ENCODE results near the gene CR1.
"Not testable (repeated sequence)": the region's sequence is repeated elsewhere in the genome, so short reads cannot be mapped to it uniquely, and the experiment has no call there.

Gene CR1

DNA sequence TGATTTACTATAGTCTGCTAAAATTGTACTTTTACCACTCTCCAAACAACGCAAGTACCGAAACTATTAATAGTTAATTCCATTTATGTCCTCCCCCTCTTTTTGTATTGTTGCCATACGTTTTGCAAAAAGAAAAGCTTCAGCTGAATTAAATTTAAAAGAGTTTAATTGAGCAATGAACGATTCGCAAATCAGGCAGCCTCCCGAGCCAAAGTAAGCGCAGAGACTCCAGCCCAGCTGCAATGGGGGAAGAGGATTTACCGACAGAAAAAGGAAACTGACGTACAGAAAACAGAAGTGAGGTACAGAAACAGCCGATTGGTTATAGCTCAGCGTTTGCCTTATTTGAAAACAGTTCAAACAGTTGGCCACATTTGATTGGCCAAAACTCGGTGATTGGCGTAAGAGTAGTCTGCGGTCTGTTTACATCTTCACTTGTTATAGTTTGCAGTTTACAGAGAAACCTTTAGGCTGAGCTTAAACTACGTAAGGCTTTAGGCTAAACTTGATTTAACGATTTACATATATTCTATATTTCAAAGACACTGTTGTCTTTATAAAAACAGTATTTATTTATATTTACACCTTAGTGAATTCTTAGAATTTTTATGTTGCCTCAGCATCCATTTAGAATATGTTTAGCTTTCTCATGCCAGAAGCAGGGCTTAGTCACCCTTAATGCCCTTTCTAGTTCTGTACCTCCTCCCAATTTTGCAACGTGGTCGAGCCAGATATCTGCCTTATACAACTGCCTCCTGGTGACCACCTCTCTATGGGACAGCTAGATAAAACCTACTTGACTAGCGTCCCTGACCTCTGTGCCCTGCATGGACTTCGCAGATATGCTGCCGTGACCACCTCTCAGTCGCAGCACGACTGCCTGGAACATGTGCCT lies 23.8 kb downstream of the CR1 start:
- DNase-seq (ENCODE audit: low read depth) = no peak
- TF ChIP-seq CTCF (conservative IDR thresholded peaks at IDR 0.05; ENCODE audit: low read depth, low read length) = no peak
- no peak overlapping the region for H3K4me3 ChIP-seq (ENCODE audit: low read depth, low read length)

- DNase-seq (ENCODE audit: low read depth) = not testable (repeated sequence)
Observed at GRCh38 chr1:207520400-207521345, 24.7 kb downstream of the CR1 start.

DNA sequence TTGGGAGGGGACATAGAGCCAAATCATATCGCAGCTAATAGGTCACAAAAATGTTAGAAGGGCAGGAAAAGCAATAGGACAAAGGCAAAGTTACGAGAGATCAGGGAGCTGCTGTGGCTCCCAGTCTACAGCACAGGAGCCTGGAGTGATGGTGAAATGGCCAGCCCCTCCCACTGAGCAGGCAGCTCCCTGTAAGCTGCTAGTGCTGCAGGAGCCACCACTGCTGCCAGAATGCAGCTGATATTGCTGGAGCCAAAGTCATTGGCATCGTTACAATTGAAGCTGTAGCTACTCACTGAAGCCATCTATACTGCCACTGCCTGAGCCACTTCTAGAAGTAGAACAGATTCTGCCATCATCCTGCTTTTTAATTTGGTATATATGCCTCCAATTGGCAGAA lies 29.3 kb downstream of the CR1 start:
- DNase-seq (ENCODE audit: low read depth) = not testable (repeated sequence)

More at GRCh38 chr1:207520400-207521345, 24.7 kb downstream of the CR1 start:
- H3K4me3 ChIP-seq (ENCODE audit: low read depth, low read length) = not testable (repeated sequence)

DNA sequence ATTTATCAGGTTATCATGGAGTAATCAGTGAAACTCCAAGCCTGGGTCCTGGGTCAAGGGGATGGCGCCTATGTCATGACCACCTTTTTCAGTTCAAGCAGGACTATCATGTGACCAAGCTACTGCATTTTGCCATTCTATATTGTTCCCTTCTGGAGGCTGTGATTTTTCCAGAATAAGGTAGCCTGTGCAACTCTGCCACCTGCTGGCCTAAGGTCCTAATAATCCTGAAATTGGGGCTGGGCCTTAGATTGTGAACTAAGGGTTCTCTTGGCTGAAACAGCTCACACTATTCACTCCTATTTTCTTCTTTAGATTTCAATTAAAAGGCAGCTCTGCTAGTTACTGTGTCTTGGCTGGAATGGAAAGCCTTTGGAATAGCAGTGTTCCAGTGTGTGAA lies 32.4 kb downstream of the CR1 start:
- DNase-seq (ENCODE audit: low read depth); H3K4me3 ChIP-seq (ENCODE audit: low read depth, low read length): not testable (repeated sequence)

More for the DNA sequence above, 29.3 kb downstream of the CR1 start:
- H3K4me3 ChIP-seq (ENCODE audit: low read depth, low read length) = not testable (repeated sequence)

DNA sequence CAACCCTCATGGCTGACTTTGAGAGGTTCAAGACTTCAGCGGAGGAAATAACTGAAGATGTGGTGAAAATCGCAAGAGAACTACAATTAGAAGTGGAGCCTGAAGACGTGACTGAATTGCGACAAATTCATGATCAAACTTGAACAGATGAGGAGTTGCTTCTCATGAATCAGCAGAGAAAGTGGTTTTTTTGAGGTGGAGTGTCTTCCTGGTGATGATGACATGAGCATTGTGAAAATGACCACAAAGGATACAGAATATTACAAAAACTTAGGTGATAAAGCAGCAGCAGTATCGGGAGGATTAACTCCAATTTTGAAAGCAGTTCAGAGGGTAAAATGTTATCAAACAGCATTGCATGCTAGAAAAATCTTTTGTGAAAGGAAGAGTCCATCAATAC lies 40.3 kb downstream of the CR1 start:
- DNase-seq (ENCODE audit: low read depth); H3K4me3 ChIP-seq (ENCODE audit: low read depth, low read length): not testable (repeated sequence)

DNA sequence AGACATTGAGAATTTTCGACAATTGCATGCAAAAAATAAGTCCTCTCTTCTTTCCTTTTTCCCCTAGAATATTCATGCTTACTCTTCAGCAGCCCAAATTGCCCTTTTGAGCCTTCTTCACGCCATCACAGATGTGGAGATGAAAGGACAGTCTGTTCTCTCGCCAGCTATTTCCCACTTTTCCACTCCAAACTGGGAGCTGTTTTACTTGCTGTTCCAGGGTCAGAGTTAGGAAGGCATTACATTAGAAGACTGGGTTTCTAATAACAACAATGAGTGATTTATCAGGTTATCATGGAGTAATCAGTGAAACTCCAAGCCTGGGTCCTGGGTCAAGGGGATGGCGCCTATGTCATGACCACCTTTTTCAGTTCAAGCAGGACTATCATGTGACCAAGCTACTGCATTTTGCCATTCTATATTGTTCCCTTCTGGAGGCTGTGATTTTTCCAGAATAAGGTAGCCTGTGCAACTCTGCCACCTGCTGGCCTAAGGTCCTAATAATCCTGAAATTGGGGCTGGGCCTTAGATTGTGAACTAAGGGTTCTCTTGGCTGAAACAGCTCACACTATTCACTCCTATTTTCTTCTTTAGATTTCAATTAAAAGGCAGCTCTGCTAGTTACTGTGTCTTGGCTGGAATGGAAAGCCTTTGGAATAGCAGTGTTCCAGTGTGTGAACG lies 50.9 kb downstream of the CR1 start:
- not testable (repeated sequence) for DNase-seq (ENCODE audit: low read depth); H3K4me3 ChIP-seq (ENCODE audit: low read depth, low read length)

- not testable (repeated sequence) for DNase-seq (ENCODE audit: low read depth)
Observed at GRCh38 chr1:207554823-207555222, 58.9 kb downstream of the CR1 start.

GRCh38 chr1:207565546-207566468 lies 69.8 kb downstream of the CR1 start:
- peak; percentile 27 for DNase-seq (ENCODE audit: low read depth)
- H3K4me3 ChIP-seq (ENCODE audit: low read depth, low read length) = no peak overlapping the region
- TF ChIP-seq CTCF (conservative IDR thresholded peaks at IDR 0.05; ENCODE audit: low read depth, low read length) = peak; percentile 59

More at GRCh38 chr1:207554823-207555222, 58.9 kb downstream of the CR1 start:
- H3K4me3 ChIP-seq (ENCODE audit: low read depth, low read length) = not testable (repeated sequence)

- H3K4me3 ChIP-seq (ENCODE audit: low read depth, low read length); DNase-seq (ENCODE audit: low read depth): not testable (repeated sequence)
Observed at GRCh38 chr1:207571926-207572325, 76.0 kb downstream of the CR1 start.

GRCh38 chr1:207573074-207573473 lies 77.1 kb downstream of the CR1 start:
- not testable (repeated sequence) for H3K4me3 ChIP-seq (ENCODE audit: low read depth, low read length); DNase-seq (ENCODE audit: low read depth)

DNA sequence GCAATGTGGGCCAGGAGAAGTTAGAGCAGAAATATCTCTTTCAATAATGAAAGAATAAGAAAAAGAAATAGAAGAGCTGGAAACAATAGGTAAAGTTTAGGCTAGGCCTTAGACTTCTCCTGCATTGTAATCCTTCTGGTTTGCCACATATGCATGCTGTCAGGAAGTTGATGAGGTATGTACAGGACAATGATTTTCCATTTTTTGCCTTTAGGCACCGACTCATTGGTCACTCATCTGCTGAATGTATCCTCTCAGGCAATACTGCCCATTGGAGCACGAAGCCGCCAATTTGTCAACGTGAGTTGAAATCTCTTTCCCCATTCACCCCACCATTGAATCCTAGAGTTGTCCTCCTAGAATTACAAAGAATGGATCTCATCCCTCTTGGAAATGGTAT lies 79.4 kb downstream of the CR1 start:
- H3K4me3 ChIP-seq (ENCODE audit: low read depth, low read length); DNase-seq (ENCODE audit: low read depth): not testable (repeated sequence)

All from choroid plexus epithelial cell (primary cell).